WTC11 (cell line): ENCODE data around the gene HS1BP3.

Experiments
- ATF6 ChIP-seq: sonication (generic); formaldehyde crosslinking; IDR thresholded peaks from 2 replicates; pipeline ENCODE4 v1.8.1; 2023; ENCODE audit warnings: mild to moderate bottlenecking, missing genetic modification reagents
- CREB1 ChIP-seq: sonication (generic); formaldehyde crosslinking; IDR thresholded peaks from 2 replicates; pipeline ENCODE4 v1.8.0; 2023; ENCODE audit warnings: mild to moderate bottlenecking, missing genetic modification reagents
- EMX1 ChIP-seq: fragments of 250-450 bp; sonication (Bioruptor Pico); IDR thresholded peaks from 2 replicates; pipeline ENCODE4 v1.8.0; 2021; ENCODE audit warnings: mild to moderate bottlenecking
- FOXP1 ChIP-seq: sonication (generic); formaldehyde crosslinking; IDR thresholded peaks from 2 replicates; pipeline ENCODE4 v1.8.0; 2022; ENCODE audit warnings: missing genetic modification reagents, mild to moderate bottlenecking, moderate library complexity, borderline replicate concordance
- PREB ChIP-seq: sonication (generic); formaldehyde crosslinking; IDR thresholded peaks from 2 replicates; pipeline ENCODE4 v1.8.1; 2022; ENCODE audit warnings: mild to moderate bottlenecking, missing genetic modification reagents, moderate library complexity, borderline replicate concordance
- PRRX2 ChIP-seq: fragments of 250-450 bp; sonication (Bioruptor Pico); IDR thresholded peaks from 2 replicates; pipeline ENCODE4 v1.8.0; 2021; ENCODE audit warnings: mild to moderate bottlenecking
- TF ChIP-seq, protein P1 (sequence below): sonication (generic); formaldehyde crosslinking; IDR thresholded peaks from 2 replicates; pipeline ENCODE4 v1.8.0; 2022; ENCODE audit warnings: mild to moderate bottlenecking, missing genetic modification reagents
- TF ChIP-seq, protein P2 (sequence below): fragments of 200-600 bp; IDR thresholded peaks from 2 replicates; pipeline ENCODE4 v1.8.0; 2022; ENCODE audit warnings: antibody characterized with exemption
- TF ChIP-seq, protein P3 (sequence below): fragments of 250-450 bp; sonication (Bioruptor Pico); IDR thresholded peaks from 2 replicates; pipeline ENCODE4 v1.9.0; 2021; ENCODE audit warnings: moderate library complexity, mild to moderate bottlenecking, inconsistent platforms, borderline replicate concordance
- TF ChIP-seq, protein P4 (sequence below): sonication (generic); formaldehyde crosslinking; IDR thresholded peaks from 2 replicates; pipeline ENCODE4 v1.8.0; 2022; ENCODE audit warnings: mild to moderate bottlenecking, missing genetic modification reagents
- TF ChIP-seq, protein P5 (sequence below): sonication (generic); formaldehyde crosslinking; IDR thresholded peaks from 2 replicates; pipeline ENCODE4 v1.8.1; 2022; ENCODE audit warnings: low read depth, missing genetic modification reagents, borderline replicate concordance
- TF ChIP-seq, protein P6 (sequence below): sonication (generic); formaldehyde crosslinking; IDR thresholded peaks from 2 replicates; pipeline ENCODE4 v1.8.1; 2023; ENCODE audit warnings: mild to moderate bottlenecking, missing genetic modification reagents, borderline replicate concordance

DNA sequence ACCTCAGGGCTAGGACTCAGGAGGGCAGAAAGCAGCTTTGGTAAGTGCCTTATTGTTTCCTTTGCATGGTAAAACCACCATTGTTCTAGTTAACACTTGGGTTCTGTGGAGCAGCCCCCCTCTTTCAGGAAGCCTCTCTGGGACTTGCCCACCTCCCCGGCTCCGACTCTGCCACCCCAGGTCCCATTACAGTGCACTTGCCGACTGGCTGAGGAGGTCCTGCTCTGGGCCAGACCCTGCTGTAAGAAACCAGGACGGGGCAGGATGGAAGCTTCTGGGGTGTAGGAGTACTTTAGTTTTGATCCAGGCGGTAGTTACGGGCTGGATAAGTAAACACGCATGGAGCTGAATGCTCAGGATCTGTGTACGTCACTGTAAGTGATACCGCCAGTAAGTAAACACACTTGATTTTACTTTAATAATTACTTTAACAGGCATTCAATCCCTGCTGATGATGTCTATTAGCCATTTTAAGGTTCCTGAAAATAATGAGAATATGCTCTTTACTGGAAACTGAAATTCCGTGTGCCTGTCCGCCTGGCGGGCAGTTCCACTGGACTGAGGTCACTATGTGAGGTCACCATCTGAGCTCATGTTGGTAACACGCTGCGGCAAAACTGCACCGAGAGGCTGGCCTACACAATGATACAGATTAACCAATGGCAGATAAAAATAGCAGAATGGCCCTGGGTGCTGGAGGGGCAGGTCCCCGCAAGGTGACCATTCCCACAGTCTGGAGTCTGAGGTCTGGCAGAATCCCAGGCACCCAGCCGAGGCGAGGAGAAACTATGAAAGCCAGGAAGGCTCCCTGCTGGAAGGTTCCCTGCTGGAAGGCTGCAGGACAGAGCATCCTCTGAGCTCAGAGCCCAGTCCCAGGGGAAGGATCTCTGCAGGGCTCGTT, 25.2 kb downstream of the HS1BP3 start:
- TF ChIP-seq, protein P1, sequence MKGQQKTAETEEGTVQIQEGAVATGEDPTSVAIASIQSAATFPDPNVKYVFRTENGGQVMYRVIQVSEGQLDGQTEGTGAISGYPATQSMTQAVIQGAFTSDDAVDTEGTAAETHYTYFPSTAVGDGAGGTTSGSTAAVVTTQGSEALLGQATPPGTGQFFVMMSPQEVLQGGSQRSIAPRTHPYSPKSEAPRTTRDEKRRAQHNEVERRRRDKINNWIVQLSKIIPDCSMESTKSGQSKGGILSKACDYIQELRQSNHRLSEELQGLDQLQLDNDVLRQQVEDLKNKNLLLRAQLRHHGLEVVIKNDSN (CRISPR knock-in tag), result no peak
- TF ChIP-seq EMX1 (CRISPR knock-in tag), result no peak
- TF ChIP-seq, protein P2, sequence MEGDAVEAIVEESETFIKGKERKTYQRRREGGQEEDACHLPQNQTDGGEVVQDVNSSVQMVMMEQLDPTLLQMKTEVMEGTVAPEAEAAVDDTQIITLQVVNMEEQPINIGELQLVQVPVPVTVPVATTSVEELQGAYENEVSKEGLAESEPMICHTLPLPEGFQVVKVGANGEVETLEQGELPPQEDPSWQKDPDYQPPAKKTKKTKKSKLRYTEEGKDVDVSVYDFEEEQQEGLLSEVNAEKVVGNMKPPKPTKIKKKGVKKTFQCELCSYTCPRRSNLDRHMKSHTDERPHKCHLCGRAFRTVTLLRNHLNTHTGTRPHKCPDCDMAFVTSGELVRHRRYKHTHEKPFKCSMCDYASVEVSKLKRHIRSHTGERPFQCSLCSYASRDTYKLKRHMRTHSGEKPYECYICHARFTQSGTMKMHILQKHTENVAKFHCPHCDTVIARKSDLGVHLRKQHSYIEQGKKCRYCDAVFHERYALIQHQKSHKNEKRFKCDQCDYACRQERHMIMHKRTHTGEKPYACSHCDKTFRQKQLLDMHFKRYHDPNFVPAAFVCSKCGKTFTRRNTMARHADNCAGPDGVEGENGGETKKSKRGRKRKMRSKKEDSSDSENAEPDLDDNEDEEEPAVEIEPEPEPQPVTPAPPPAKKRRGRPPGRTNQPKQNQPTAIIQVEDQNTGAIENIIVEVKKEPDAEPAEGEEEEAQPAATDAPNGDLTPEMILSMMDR, result no peak
- TF ChIP-seq, protein P3, sequence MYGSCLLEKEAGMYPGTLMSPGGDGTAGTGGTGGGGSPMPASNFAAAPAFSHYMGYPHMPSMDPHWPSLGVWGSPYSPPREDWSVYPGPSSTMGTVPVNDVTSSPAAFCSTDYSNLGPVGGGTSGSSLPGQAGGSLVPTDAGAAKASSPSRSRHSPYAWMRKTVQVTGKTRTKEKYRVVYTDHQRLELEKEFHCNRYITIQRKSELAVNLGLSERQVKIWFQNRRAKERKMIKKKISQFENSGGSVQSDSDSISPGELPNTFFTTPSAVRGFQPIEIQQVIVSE (CRISPR knock-in tag), result no peak
- TF ChIP-seq, protein P4, sequence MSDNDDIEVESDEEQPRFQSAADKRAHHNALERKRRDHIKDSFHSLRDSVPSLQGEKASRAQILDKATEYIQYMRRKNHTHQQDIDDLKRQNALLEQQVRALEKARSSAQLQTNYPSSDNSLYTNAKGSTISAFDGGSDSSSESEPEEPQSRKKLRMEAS, result no peak
- no peak for TF ChIP-seq PRRX2 (CRISPR knock-in tag)
- TF ChIP-seq CREB1 (CRISPR knock-in tag), result no peak
- no peak for TF ChIP-seq ATF6 (CRISPR knock-in tag)
- no peak for TF ChIP-seq FOXP1 (CRISPR knock-in tag)
- no peak for TF ChIP-seq PREB (CRISPR knock-in tag)
- TF ChIP-seq, protein P5, sequence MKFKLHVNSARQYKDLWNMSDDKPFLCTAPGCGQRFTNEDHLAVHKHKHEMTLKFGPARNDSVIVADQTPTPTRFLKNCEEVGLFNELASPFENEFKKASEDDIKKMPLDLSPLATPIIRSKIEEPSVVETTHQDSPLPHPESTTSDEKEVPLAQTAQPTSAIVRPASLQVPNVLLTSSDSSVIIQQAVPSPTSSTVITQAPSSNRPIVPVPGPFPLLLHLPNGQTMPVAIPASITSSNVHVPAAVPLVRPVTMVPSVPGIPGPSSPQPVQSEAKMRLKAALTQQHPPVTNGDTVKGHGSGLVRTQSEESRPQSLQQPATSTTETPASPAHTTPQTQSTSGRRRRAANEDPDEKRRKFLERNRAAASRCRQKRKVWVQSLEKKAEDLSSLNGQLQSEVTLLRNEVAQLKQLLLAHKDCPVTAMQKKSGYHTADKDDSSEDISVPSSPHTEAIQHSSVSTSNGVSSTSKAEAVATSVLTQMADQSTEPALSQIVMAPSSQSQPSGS (CRISPR knock-in tag), result no peak
- TF ChIP-seq, protein P6, sequence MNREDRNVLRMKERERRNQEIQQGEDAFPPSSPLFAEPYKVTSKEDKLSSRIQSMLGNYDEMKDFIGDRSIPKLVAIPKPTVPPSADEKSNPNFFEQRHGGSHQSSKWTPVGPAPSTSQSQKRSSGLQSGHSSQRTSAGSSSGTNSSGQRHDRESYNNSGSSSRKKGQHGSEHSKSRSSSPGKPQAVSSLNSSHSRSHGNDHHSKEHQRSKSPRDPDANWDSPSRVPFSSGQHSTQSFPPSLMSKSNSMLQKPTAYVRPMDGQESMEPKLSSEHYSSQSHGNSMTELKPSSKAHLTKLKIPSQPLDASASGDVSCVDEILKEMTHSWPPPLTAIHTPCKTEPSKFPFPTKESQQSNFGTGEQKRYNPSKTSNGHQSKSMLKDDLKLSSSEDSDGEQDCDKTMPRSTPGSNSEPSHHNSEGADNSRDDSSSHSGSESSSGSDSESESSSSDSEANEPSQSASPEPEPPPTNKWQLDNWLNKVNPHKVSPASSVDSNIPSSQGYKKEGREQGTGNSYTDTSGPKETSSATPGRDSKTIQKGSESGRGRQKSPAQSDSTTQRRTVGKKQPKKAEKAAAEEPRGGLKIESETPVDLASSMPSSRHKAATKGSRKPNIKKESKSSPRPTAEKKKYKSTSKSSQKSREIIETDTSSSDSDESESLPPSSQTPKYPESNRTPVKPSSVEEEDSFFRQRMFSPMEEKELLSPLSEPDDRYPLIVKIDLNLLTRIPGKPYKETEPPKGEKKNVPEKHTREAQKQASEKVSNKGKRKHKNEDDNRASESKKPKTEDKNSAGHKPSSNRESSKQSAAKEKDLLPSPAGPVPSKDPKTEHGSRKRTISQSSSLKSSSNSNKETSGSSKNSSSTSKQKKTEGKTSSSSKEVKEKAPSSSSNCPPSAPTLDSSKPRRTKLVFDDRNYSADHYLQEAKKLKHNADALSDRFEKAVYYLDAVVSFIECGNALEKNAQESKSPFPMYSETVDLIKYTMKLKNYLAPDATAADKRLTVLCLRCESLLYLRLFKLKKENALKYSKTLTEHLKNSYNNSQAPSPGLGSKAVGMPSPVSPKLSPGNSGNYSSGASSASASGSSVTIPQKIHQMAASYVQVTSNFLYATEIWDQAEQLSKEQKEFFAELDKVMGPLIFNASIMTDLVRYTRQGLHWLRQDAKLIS (CRISPR knock-in tag), result no peak
